Right ventricle myocardium inferior (tissue), 1 donor: ENCODE results near the gene CHD3. TPM values are rescaled to one million over a fixed set of nuclear protein-coding genes. Genes with fewer than 3 reads are reported as not detected.
"Not testable (repeated sequence)": the region's sequence is repeated elsewhere in the genome, so short reads cannot be mapped to it uniquely, and the experiment has no call there.

Experiments
- ATAC-seq: fragments of 200-7000 bp; cut with Tn5 transposase; one replicate; pipeline ENCODE4 v1.9.1; 2020; ENCODE audit warnings: mild to moderate bottlenecking, moderate library complexity
- DNase-seq: peaks from one replicate; pipeline ENCODE4 v3.0.0; 2021; ENCODE audit errors: missing footprints
- intact Hi-C: fragments of 100-400 bp; cut with DNase I; formaldehyde crosslinking; loops from one replicate; pipeline ENCODE4 v1.11.0; 2022
- total RNA-seq: library from RNA; stranded (reverse); fragmentation: NEBNext Ultra II Directional; extraction: Animal tissue kit (Norgen Biotek cat#: 25700); gene quantifications from one replicate; pipeline ENCODE4 v1.2.1, GENCODE V29; 2021
- donor health status: DM: no; HTN: yes; CAD: no; lungs with severe emphysema.

Gene CHD3
- total RNA-seq, 1 donor from 2014 or later, result 18.0 TPM

GRCh38 chr17:7944326-7944725, 55.7 kb downstream of the CHD3 start:
- intact Hi-C loops, result no loop called here
- no peak for ATAC-seq
- no peak for DNase-seq

GRCh38 chr17:7945651-7946050, 57.1 kb downstream of the CHD3 start:
- ATAC-seq (no peak), DNase-seq (no peak)
- intact Hi-C loops, result no loop called here

GRCh38 chr17:7946441-7946840, 57.9 kb downstream of the CHD3 start:
- no peak for DNase-seq
- intact Hi-C loops, result no loop called here

GRCh38 chr17:7947651-7948050, 59.1 kb downstream of the CHD3 start:
- intact Hi-C loops, result no loop called here
- DNase-seq (no peak), ATAC-seq (no peak)

More at GRCh38 chr17:7946441-7946840, 57.9 kb downstream of the CHD3 start:
- no peak for ATAC-seq

- ATAC-seq (no peak), DNase-seq (no peak)
- intact Hi-C loops, result no loop called here
Measured at GRCh38 chr17:7950578-7950977, 62.0 kb downstream of the CHD3 start.

- DNase-seq, result no peak
- intact Hi-C loops, result no loop called here
- ATAC-seq, result no peak
Measured at GRCh38 chr17:7951143-7951792, 62.7 kb downstream of the CHD3 start.

GRCh38 chr17:7953266-7953665, 64.7 kb downstream of the CHD3 start:
- intact Hi-C loops, result not testable (repeated sequence)

GRCh38 chr17:7955414-7956227, 67.0 kb downstream of the CHD3 start:
- intact Hi-C loops, result no loop called here
- ATAC-seq (peak; percentile 76), DNase-seq (no peak)

More at GRCh38 chr17:7953266-7953665, 64.7 kb downstream of the CHD3 start:
- ATAC-seq, DNase-seq: not testable (repeated sequence)

GRCh38 chr17:7956228-7956965, 67.8 kb downstream of the CHD3 start:
- ATAC-seq (peak; percentile 94), DNase-seq (no peak)
- intact Hi-C loops, result no loop called here

- intact Hi-C loops, result no loop called here
- DNase-seq (no peak), ATAC-seq (no peak)
Measured at GRCh38 chr17:7959503-7960253, 71.1 kb downstream of the CHD3 start.

- intact Hi-C loops, result no loop called here
- ATAC-seq, result no peak
- no peak for DNase-seq
Measured at GRCh38 chr17:7961421-7961820, 72.8 kb downstream of the CHD3 start.

Other genes starting within 250 kb of the CHD3 start
- 3.8 TPM for gene ATP1B2, start 237.9 kb upstream of the CHD3 start, total RNA-seq
- 15.4 TPM for gene TP53, start 201.3 kb upstream of the CHD3 start, total RNA-seq
- 5.6 TPM for gene WRAP53, start 200.3 kb upstream of the CHD3 start, total RNA-seq
- gene EFNB3, start 183.6 kb upstream of the CHD3 start, total RNA-seq, result 0.11 TPM
- not detected for gene DNAH2, start 171.0 kb upstream of the CHD3 start, total RNA-seq
- gene KDM6B, start 54.6 kb upstream of the CHD3 start, total RNA-seq, result 25.0 TPM
- gene TMEM88, start 33.7 kb upstream of the CHD3 start, total RNA-seq, result 35.4 TPM
- gene NAA38, start 31.2 kb upstream of the CHD3 start, total RNA-seq, result 105 TPM
- 21.7 TPM for gene CYB5D1, start 30.8 kb upstream of the CHD3 start, total RNA-seq
- 0.70 TPM for gene RNF227, start 27.5 kb downstream of the CHD3 start, total RNA-seq
- 0.32 TPM for gene KCNAB3, start 41.1 kb downstream of the CHD3 start, total RNA-seq
- 118 TPM for gene TRAPPC1, start 43.2 kb downstream of the CHD3 start, total RNA-seq
- 9.6 TPM for gene CNTROB, start 43.4 kb downstream of the CHD3 start, total RNA-seq
- 0.35 TPM for gene GUCY2D, start 113.8 kb downstream of the CHD3 start, total RNA-seq
- 0.16 TPM for gene ALOX15B, start 150.3 kb downstream of the CHD3 start, total RNA-seq
- not detected for gene ALOX12B, start 198.9 kb downstream of the CHD3 start, total RNA-seq
- gene ALOXE3, start 229.7 kb downstream of the CHD3 start, total RNA-seq, result not detected
- gene HES7, start 235.3 kb downstream of the CHD3 start, total RNA-seq, result not detected